NOMO-1 treated with DMSO at 0.1 percent for 48 hours (cell line): ENCODE measurements around the gene NELFB.

Experiments used
- DNase-seq: peaks from one replicate; lab custom pipeline; 2025; ENCODE audit not compliant: unreplicated experiment; lab: John Stamatoyannopoulos, UW

The NELFB gene

GRCh38 chr9:137280474-137281344 lies 25.6 kb downstream of the NELFB start:
- DNase-seq = no peak

DNA sequence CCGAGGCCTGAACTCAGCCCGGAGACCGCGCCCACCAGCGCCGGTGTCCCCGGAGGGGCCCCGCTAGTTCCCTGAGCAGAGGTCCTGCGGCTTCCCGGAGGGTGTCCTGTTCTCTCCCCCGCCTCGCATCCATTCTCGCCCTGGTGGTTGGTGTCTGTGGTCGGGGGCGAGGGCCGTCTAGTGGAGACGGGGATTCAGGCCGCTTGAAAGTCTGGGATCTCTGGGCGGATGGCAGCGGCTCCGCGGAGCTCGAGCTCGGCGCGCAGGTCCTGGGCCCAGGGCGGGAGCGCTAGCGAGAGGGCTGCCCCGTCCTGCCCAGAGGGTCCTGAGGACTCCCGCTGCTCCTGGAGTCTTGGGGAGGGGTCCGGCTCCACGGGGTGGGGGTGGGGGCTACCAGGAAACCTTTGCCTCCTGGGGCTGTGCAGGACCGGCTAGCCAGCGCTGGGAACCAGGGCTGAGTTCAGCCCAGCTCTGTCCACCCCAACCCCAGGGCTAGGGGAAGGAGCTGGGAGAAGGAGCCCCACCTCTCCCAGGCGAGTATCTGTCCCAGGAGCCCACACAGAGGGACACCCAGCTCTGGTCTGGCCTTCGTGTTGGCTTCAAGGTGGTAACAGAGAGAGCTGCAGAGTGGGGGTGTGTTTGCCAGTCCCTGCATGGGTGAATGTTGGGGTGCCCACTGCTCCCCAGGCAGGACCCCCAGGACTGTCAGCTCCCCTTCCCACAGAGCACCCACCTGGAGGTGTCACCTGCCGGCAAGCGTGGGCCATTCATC lies 26.4 kb downstream of the NELFB start:
- DNase-seq = no peak

GRCh38 chr9:137286975-137287383 lies 31.9 kb downstream of the NELFB start:
- DNase-seq = no peak

DNA sequence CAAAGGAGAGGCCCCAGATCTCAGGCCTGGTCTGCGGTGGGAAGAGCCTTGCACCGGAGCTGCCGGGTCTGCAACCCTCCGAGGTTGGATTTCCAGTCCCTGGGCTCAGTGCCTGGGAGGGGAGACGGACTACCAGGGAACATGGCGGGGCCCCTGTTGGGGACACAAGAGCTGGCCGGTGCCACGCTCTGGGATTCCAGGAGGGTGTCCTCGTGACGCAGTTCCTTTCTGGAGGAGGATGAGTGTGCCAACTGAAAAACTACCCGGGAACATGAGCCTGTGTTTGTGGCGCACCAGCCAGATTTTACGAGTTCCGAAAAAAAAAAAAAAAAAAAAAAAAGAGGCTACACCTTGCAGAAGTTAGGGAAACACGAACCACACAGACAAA lies 38.0 kb downstream of the NELFB start:
- no peak for DNase-seq

DNA sequence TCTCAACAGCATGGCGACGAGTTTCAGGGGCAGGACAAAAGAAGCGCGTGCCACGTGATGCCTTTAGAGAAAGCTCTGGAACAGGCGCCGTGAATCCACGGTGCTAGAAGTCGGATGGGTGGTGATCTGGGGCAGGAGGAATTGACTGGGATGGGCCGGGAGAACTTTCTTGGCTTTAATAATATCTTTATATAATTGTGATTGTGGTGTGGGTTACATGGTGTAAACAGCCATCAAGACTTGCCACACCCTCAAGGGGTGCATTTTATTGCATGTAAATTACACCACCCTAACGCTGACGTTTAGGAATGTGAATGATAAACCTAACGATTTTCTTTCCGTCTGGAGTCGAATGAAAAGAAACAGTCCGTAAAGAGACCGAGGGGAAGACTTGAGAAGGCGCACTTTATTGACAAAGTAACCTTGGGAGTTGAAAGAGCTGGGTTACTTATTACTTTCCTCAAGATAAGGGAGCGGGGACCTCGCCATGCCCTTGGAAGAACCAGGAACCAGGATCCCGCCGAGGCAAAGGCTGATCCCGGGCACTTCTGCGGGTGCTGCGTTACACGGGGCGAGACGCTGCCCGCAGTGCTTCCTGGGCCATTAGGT lies 38.5 kb downstream of the NELFB start:
- no peak for DNase-seq

- DNase-seq = peak; percentile 69
These were observed 39.1 kb downstream of the NELFB start for GRCh38 chr9:137294091-137294680.

DNA sequence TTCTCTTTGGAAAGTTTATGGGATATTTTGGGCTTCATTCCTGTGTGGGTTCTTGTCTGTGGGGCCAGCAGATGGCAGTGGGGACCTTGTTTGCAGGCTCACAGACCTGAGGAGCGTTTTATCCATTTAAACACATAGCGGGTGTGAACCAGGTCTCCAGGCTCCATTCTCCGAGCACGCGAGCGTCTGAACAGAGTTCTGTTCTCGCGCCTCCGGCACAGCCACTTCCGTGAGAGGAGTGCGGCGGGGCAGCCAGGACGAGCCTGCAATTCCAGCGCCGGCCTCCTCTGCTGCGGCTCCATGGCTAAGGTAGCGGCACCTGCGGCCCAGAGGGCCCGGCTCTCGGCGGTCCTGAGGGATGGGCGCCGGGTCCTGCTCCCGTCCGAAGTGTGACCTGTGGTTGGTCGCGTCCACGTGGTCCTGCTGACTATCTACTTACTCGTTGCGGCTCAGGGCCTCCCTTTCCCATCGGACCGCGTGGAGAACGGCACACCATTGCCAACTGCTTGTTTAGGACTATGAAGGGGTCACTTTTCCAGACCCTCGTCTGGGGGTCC lies 39.6 kb downstream of the NELFB start:
- DNase-seq = no peak

GRCh38 chr9:137295238-137295811 lies 40.2 kb downstream of the NELFB start:
- peak; percentile 47 for DNase-seq

DNA sequence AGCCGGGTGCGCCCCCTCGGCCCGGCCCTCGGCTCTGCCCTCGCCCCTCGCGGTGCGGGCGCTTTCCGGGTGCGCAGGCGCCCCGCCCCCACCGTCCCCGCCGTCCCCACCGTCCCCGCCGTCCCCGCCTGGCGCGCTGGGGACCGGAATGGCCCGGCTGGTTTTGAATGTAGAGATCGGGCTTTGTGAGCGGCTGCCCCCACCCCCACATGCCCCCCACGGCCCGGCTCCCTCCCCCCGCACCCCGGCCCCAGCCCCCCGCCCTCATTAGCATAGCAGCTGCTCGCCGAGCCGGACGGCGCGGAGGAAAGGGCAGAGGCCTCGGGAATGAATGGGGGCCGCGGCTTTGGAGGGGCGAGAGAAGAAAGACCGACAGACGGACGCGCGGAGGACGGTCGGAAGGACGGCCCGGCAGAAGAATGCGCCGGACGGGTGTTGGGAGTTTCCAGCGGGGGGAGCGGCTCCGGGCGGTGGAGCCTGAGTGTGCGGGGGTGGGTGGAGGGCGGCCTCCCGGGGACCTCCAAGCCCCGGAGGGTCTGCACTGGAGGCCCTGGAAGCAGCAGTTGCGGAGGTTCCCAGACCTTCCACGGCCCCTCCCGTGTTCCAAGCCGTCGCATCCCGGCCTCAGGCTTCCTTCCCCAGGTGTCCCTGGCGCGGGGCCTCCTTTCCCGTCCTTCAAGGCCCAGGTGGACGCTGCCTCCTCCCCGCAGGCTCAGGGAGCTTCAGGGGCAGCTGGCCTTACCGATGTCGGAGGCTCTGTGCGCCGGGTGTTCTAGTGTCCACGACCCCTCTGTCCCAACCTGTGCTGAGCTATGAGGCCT lies 40.9 kb downstream of the NELFB start:
- DNase-seq = no peak

DNA sequence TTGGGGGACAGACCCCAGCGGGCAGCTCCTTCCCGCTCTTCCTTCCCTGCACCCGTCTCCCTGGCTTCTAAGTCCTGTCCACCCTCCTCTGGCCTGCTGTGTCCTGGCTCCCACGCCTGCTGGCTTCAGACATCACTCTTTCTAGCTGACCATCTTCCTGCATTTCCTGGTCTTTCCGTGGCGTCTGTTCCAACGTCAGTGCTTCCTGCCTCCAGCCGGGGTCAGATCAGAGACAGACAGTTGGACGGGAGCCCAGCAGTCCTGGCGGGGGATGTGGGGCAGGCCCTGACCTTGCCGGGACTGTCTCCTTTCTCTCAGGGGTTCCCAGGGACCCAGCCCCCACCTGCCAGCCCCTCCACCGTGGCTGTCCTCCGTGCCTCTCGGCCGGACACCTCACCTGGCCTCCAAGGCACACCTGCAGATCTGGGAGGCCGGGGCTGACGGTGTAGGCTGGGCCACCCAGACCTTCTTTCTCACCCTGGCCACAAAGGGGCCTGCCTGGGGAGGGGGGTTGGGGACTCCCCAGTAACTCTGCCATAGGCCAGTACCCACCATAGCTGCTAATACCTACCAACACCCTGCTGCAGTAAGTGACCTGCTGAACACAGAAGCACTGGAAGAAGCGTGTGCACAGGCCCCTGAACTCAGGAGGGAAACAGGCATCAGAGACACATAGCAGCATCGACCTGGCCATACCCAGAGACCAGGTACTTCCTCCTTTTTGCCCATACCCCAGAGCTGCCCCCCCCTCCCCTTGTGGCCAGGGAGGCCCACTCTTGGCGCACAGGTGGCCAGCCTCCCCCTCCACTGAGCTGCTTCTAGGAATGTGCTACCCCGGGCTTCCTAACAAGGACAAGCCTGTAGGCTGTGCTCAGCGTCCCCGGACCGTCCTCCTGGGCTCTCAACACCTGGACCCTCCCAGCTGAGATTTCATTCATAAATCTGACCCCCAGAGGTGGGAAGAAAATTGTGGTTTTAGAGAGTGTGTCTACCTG lies 41.8 kb downstream of the NELFB start:
- no peak for DNase-seq

GRCh38 chr9:137297966-137298365 lies 42.8 kb downstream of the NELFB start:
- no peak for DNase-seq

GRCh38 chr9:137298401-137299202 lies 43.5 kb downstream of the NELFB start:
- DNase-seq = no peak

GRCh38 chr9:137299203-137299565 lies 44.1 kb downstream of the NELFB start:
- no peak for DNase-seq

DNA sequence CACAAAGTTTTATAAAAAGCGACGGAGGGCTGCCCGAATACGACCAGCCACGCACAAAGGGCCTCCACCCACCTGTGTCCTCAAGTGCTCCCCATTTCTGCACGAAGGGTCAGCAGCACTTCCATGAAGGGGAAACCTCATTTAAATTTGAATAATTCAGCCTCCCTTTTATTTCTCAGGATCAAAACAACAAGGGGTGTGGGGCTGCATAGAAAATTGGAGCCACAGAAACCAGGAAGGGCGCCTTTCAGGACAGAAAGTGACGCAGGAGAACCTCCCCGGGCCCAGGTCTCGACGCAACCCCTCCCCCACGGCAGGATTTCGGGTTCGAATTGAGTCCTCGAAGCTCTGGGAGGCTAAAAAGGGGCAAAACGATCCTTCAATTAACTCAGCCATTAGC lies 44.8 kb downstream of the NELFB start:
- DNase-seq = no peak

- DNase-seq = no peak
These were observed 45.5 kb downstream of the NELFB start for GRCh38 chr9:137300567-137301080.

DNA sequence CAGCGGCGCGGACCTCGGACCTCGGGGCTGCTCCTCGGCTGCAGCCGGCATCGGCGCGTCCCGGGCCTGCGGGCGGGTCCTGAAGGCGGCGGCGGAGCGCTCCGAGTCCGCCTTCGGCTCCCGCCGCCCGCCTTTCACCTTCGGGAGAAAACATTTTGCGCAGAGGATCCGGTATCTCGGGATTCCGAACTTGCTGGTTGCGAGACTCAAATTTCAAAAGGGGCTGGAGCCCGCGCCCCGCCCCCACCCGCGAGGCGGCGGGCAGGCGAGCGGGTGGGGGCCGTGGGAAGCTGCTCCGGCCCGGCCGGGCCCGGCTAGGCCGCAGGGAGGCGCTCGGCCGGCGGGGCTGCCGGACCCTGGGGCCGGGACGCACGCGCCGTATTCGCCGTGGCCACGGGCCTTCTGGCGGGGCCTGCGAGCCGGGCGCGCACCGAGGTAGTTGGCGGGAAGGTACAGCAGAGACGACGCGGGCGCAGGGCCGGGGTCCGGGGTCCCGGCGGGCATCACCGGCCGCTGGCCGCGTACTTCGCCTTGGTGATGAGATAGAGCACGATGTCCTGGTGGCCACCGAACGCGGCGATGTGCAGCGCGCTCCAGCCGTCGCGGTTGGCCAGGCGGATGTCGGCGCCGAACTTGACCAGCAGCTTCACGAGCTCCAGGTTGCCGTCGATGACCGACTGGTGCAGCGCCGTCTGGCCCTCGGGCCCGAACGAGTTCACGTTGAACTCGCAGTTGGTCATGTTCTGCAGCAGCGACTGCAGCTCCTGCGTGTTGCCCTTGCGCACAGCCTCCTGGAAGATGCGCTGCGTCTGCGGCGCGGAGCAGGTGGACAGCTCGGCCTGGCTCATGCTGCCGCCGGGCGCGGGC lies 46.2 kb downstream of the NELFB start:
- peak; percentile 40 for DNase-seq

DNA sequence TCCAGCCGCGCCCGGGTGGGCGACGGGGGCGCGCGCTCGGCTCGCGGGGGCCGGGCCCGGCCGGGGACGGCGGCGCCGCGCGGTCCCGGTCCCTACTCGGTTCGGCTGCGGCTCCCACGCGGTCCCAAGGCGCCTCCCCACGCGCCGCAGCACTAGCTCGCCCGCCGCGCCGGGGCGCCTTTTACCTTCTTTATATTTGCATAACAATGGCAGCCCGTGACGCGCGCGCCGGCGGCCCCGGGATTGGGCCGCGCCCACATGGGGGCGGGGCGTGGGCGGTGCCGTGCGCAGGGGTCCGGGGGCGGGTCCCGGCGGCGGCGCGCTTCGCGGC lies 47.0 kb downstream of the NELFB start, which contains the start of gene NRARP:
Gene NRARP, minus strand, starts transcription at position 154 of the 331 bp plus-strand sequence. CDS start 343 bp downstream, outside the sequence.
- peak; percentile 86 for DNase-seq
